Smooth muscle cell (in vitro differentiated cells): ENCODE data around the gene OR9Q1. TPM values are rescaled to one million over a fixed set of nuclear protein-coding genes. Genes with fewer than 3 reads are reported as not detected.

Source experiments
- DNase-seq: peaks from one replicate; lab custom pipeline; 2025; ENCODE audit not compliant: unreplicated experiment; lab: John Stamatoyannopoulos, UW
- H2AFZ ChIP-seq: fragments of 200-600 bp; sonication (generic); 2 replicates; pipeline ENCODE4 v1.6.0; 2016; ENCODE audit warnings: antibody characterized with exemption, low read depth, mild to moderate bottlenecking
- H3F3A ChIP-seq: fragments of 200-600 bp; sonication (generic); 2 replicates; pipeline ENCODE4 v1.6.0; 2017; ENCODE audit warnings: antibody characterized with exemption, low read depth
- H3K27ac ChIP-seq: fragments of 200-600 bp; sonication (generic); 2 replicates; pipeline ENCODE4 v1.5.1; 2016; ENCODE audit warnings: low read depth, mild to moderate bottlenecking
- H3K27me3 ChIP-seq: fragments of 200-600 bp; sonication (generic); 2 replicates; pipeline ENCODE4 v1.6.1; 2016; ENCODE audit warnings: low read depth, mild to moderate bottlenecking
- H3K36me3 ChIP-seq: fragments of 200-600 bp; sonication (generic); 2 replicates; pipeline ENCODE4 v1.5.1; 2016; ENCODE audit warnings: low read depth
- H3K4me1 ChIP-seq: fragments of 200-600 bp; sonication (generic); 2 replicates; pipeline ENCODE4 v1.5.1; 2016; ENCODE audit warnings: low read depth
- H3K4me2 ChIP-seq: fragments of 200-600 bp; sonication (generic); 2 replicates; pipeline ENCODE4 v1.6.0; 2016; ENCODE audit warnings: mild to moderate bottlenecking
- H3K4me3 ChIP-seq: fragments of 200-600 bp; sonication (generic); 2 replicates; pipeline ENCODE4 v1.5.1; 2016; ENCODE audit warnings: mild to moderate bottlenecking
- H3K79me2 ChIP-seq: fragments of 200-600 bp; sonication (generic); 2 replicates; pipeline ENCODE4 v1.6.0; 2016; ENCODE audit warnings: low read depth, mild to moderate bottlenecking
- H3K9ac ChIP-seq: fragments of 200-600 bp; sonication (generic); 2 replicates; pipeline ENCODE4 v1.6.0; 2016; ENCODE audit warnings: low read depth
- H3K9me3 ChIP-seq: fragments of 200-600 bp; sonication (generic); replicated peaks from 2 replicates; pipeline ENCODE4 v1.5.1; 2016; ENCODE audit warnings: low read depth
- H4K20me1 ChIP-seq: fragments of 200-600 bp; sonication (generic); 2 replicates; pipeline ENCODE4 v1.6.0; 2016; ENCODE audit warnings: low read depth
- WGBS: methylation state at CpG from one replicate; pipeline ENCODE4 v1.1.7; 2016; ENCODE audit warnings: low lambda C conversion rate; 5-methylcytosine and 5-hydroxymethylcytosine counted together
- polyA plus RNA-seq: library from polyadenylated mRNA; unstranded; fragments of >200 nt; fragmentation: Nextera tagmentation; extraction: Ambion mirVana; gene quantifications from 2 replicates; pipeline ENCODE4 v1.2.1, GENCODE V29; 2016
- total RNA-seq: library from RNA; depleted of rRNA; stranded (reverse); fragments of >200 nt; gene quantifications from 2 replicates; pipeline ENCODE4 v1.2.3, GENCODE V29; 2014
- TF ChIP-seq, protein P1 (sequence below): fragments of 200-600 bp; sonication (generic); IDR thresholded peaks from 2 replicates; pipeline ENCODE4 v1.5.1; 2017; ENCODE audit warnings: borderline replicate concordance, mild to moderate bottlenecking, antibody characterized with exemption; ENCODE audit not compliant: insufficient read depth, poor library complexity, severe bottlenecking

Gene OR9Q1, protein sequence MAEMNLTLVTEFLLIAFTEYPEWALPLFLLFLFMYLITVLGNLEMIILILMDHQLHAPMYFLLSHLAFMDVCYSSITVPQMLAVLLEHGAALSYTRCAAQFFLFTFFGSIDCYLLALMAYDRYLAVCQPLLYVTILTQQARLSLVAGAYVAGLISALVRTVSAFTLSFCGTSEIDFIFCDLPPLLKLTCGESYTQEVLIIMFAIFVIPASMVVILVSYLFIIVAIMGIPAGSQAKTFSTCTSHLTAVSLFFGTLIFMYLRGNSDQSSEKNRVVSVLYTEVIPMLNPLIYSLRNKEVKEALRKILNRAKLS
- total RNA-seq (not detected in 2 replicates), polyA plus RNA-seq (not detected in 2 replicates)

DNA sequence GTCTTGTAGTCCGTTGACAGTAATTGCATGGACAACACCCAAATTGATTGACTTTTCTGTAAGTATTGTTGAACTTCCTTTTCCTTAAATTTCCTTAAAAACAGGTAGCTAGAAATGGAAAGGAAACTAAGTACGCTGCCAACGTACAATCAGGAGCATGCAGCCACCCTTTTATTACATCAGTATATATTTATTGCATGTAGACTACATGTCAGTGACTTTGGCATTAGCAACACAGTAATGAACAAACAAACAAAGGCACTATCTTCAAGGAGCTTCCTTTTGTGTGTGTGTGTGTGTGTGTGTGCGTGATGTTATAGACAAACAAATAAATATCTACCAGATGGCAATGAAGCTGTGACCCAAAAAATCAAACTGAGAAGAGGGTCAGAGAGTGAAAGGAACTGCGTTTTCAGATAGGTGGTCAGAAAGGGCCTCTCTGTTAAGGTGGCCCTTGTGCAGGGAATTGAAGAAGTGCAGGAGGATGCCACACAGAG lies at the start of gene OR9Q1:
TSS of gene OR9Q1 (plus strand) at position 447 of the 497 bp plus-strand sequence. CDS start 155,564 bp downstream, outside the sequence.
- no peaks in the 10 kb centered on the region for H3K9me3 ChIP-seq
- no peaks in the 10 kb centered on the region for H3F3A ChIP-seq
- no peak within 1 kb of the TSS for H3K27ac ChIP-seq
- H3K4me1 ChIP-seq, result peaks cover 5% of the 10 kb centered on the region
- DNase-seq, result no peak
- no peak within 1 kb of the TSS for H3K9ac ChIP-seq
- TF ChIP-seq, protein P1, sequence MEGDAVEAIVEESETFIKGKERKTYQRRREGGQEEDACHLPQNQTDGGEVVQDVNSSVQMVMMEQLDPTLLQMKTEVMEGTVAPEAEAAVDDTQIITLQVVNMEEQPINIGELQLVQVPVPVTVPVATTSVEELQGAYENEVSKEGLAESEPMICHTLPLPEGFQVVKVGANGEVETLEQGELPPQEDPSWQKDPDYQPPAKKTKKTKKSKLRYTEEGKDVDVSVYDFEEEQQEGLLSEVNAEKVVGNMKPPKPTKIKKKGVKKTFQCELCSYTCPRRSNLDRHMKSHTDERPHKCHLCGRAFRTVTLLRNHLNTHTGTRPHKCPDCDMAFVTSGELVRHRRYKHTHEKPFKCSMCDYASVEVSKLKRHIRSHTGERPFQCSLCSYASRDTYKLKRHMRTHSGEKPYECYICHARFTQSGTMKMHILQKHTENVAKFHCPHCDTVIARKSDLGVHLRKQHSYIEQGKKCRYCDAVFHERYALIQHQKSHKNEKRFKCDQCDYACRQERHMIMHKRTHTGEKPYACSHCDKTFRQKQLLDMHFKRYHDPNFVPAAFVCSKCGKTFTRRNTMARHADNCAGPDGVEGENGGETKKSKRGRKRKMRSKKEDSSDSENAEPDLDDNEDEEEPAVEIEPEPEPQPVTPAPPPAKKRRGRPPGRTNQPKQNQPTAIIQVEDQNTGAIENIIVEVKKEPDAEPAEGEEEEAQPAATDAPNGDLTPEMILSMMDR, result no peak
- no peaks in the 10 kb centered on the region for H4K20me1 ChIP-seq
- H3K79me2 ChIP-seq, result no peaks in the 10 kb centered on the region
- no peak within 1 kb of the TSS for H3K4me2 ChIP-seq
- H3K4me3 ChIP-seq, result no peak within 1 kb of the TSS
- no peaks in the 10 kb centered on the region for H3K36me3 ChIP-seq
- no peaks in the 10 kb centered on the region for H3K27me3 ChIP-seq
- H2AFZ ChIP-seq, result no peak within 1 kb of the TSS
- WGBS, result 91% methylated on average over 5 of the region's 5 CpGs

DNA sequence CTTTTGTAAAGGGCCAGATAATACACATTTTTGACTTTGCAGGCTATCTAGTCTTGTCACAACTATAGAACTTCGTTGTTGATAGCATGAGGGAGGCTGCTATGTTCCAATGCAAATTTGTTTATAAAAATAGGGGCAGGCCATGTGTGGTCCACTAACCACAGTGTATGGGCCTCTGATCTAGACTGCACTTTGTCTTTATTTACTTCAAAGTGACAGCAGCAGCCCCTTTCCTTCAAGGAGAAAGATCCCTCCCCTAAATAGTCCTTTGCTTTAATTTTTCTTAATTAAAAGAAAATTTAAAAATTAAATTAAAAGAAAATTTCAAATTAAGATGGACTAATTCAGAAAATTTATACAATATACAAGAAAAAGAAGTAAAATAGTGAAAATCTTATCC lies 49.5 kb upstream of the OR9Q1 start:
- H3K27me3 ChIP-seq, result no peaks in the 10 kb centered on the region
- no peak overlapping the region for H2AFZ ChIP-seq
- no peak overlapping the region for H3K4me3 ChIP-seq
- no peaks in the 10 kb centered on the region for H3K4me1 ChIP-seq
- 52% methylated on average over 1 of the region's 1 CpG for WGBS
- TF ChIP-seq, protein P1, result no peak
- no peak overlapping the region for H3K4me2 ChIP-seq
- no peak for DNase-seq
- H3K79me2 ChIP-seq, result no peaks in the 10 kb centered on the region
- H3K27ac ChIP-seq, result no peak overlapping the region
- H3K9me3 ChIP-seq, result no peaks in the 10 kb centered on the region
- H3F3A ChIP-seq, result no peaks in the 10 kb centered on the region
- H3K9ac ChIP-seq, result no peak overlapping the region
- no peaks in the 10 kb centered on the region for H4K20me1 ChIP-seq
- no peaks in the 10 kb centered on the region for H3K36me3 ChIP-seq

DNA sequence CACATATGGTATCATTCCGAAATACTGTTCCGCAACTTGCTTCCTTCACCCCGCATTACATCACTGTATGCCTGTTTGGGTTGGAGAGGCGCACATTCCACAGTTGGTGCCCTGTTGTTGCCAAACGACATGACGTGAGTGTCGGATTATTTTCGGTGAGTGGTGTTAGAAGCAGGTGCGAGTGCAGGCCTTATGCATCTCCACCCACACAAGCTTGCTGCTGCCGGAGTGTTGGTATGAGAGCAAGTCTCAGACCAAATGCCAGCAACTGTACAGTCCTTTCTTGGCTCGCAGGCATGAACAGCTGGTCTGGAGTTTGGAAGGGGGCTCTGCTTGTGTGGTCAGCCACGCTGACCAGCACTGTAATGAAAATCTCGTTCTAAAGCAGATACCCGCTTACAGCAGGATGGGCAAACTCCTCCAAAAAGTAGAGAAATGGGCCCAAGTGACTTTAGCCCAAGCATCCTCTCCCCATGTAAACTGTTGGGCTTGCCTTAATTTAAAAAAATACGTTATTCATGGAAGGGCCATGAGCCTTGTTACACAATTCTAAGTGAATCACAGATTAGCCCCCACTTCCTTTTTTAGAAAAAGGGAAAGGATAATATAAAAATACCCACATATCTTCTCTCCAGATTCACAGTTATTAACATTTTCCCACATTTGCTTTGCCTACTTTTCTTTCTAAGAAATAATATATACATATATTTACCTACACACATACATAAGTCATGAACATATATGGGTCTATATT lies 48.7 kb upstream of the OR9Q1 start:
- no peaks in the 10 kb centered on the region for H3K79me2 ChIP-seq
- no peak overlapping the region for H3K9ac ChIP-seq
- H3K4me1 ChIP-seq, result no peaks in the 10 kb centered on the region
- no peak overlapping the region for H3K27ac ChIP-seq
- TF ChIP-seq, protein P1, result no peak
- 93% methylated on average over 15 of the region's 15 CpGs for WGBS
- H4K20me1 ChIP-seq, result no peaks in the 10 kb centered on the region
- no peaks in the 10 kb centered on the region for H3K9me3 ChIP-seq
- no peaks in the 10 kb centered on the region for H3K27me3 ChIP-seq
- no peak overlapping the region for H3K4me2 ChIP-seq
- H3K36me3 ChIP-seq, result no peaks in the 10 kb centered on the region
- no peak overlapping the region for H2AFZ ChIP-seq
- no peaks in the 10 kb centered on the region for H3F3A ChIP-seq
- no peak for DNase-seq
- no peak overlapping the region for H3K4me3 ChIP-seq
